HEK293T (cell line): ENCODE data around the gene ASAP2.

Experiments used
- CTCF ChIA-PET: fragments of 350-600 bp; formaldehyde crosslinking; extraction: SDS; loops from one replicate; lab custom pipeline; 2021; ENCODE audit warnings: antibody characterized with exemption, inconsistent platforms; lab: Yijun Ruan, JAX
- POLR2A ChIA-PET: fragments of 350-600 bp; formaldehyde crosslinking; extraction: SDS; loops from one replicate; lab custom pipeline; 2020; ENCODE audit warnings: antibody characterized with exemption, inconsistent platforms; lab: Yijun Ruan, JAX
- DNase-seq: peaks from one replicate; pipeline ENCODE4 v3.0.0; 2012; ENCODE audit warnings: mixed read lengths; ENCODE audit errors: extremely low spot score
- ARNT ChIP-seq: fragments of 450-650 bp; IDR thresholded peaks from 2 replicates; pipeline ENCODE4 v1.6.1; 2017; ENCODE audit warnings: mild to moderate bottlenecking
- BHLHE40 ChIP-seq: fragments of 450-650 bp; IDR thresholded peaks from 2 replicates; pipeline ENCODE4 v1.6.1; 2016; ENCODE audit warnings: mild to moderate bottlenecking, moderate library complexity, borderline replicate concordance
- CTBP1 ChIP-seq: fragments of 450-650 bp; IDR thresholded peaks from 2 replicates; pipeline ENCODE4 v1.6.1; 2016; ENCODE audit warnings: borderline replicate concordance
- ELF4 ChIP-seq: fragments of 450-650 bp; IDR thresholded peaks from 2 replicates; pipeline ENCODE4 v1.6.1; 2017; ENCODE audit warnings: antibody characterized with exemption
- FOXA1 ChIP-seq: fragments of 450-650 bp; IDR thresholded peaks from 2 replicates; pipeline ENCODE4 v1.6.1; 2016; ENCODE audit warnings: mild to moderate bottlenecking
- FOXK2 ChIP-seq: fragments of 450-650 bp; IDR thresholded peaks from 2 replicates; pipeline ENCODE4 v1.6.1; 2016; ENCODE audit warnings: mild to moderate bottlenecking
- FOXM1 ChIP-seq: fragments of 450-650 bp; IDR thresholded peaks from 2 replicates; pipeline ENCODE4 v1.6.1; 2017; ENCODE audit warnings: mild to moderate bottlenecking, borderline replicate concordance
- HDGF ChIP-seq: fragments of 450-650 bp; IDR thresholded peaks from 2 replicates; pipeline ENCODE4 v1.6.1; 2017; ENCODE audit warnings: antibody characterized with exemption, borderline replicate concordance
- L3MBTL2 ChIP-seq: fragments of 450-650 bp; conservative IDR thresholded peaks from 2 replicates; pipeline ENCODE4 v1.6.1; 2016; ENCODE audit warnings: mild to moderate bottlenecking
- LEF1 ChIP-seq: fragments of 450-650 bp; IDR thresholded peaks from 2 replicates; pipeline ENCODE4 v1.6.1; 2017; ENCODE audit warnings: mild to moderate bottlenecking, borderline replicate concordance
- NFRKB ChIP-seq: fragments of 450-650 bp; IDR thresholded peaks from 2 replicates; pipeline ENCODE4 v1.6.1; 2016; ENCODE audit warnings: mild to moderate bottlenecking, moderate library complexity
- PKNOX1 ChIP-seq: fragments of 450-650 bp; IDR thresholded peaks from 2 replicates; pipeline ENCODE4 v1.6.1; 2016
- SP1 ChIP-seq: fragments of 450-650 bp; IDR thresholded peaks from 2 replicates; pipeline ENCODE4 v1.6.1; 2017
- SUZ12 ChIP-seq: fragments of 450-650 bp; IDR thresholded peaks from 2 replicates; pipeline ENCODE4 v1.6.1; 2016; ENCODE audit warnings: mild to moderate bottlenecking
- TARDBP ChIP-seq: fragments of 450-650 bp; IDR thresholded peaks from 2 replicates; pipeline ENCODE4 v1.6.1; 2016
- ZNF384 ChIP-seq: fragments of 450-650 bp; IDR thresholded peaks from 2 replicates; pipeline ENCODE4 v1.6.1; 2016

ASAP2 gene

GRCh38 chr2:9276074-9276473 lies 69.5 kb downstream of the ASAP2 start:
- ChIA-PET CTCF (no interaction called here), POLR2A (no interaction called here)
- no peak for DNase-seq
- TF ChIP-seq NFRKB (no peak), SP1 (no peak), FOXK2 (no peak)

GRCh38 chr2:9276901-9277451 lies 70.4 kb downstream of the ASAP2 start:
- TF ChIP-seq ELF4 (no peak), BHLHE40 (no peak), LEF1 (no peak), L3MBTL2 (no peak)
- CTCF ChIA-PET = no interaction called here
- DNase-seq = no peak
- POLR2A ChIA-PET = no interaction called here

GRCh38 chr2:9278439-9278838 lies 71.8 kb downstream of the ASAP2 start:
- ChIA-PET POLR2A (no interaction called here), CTCF (interaction anchor here (0.8 kb wide), 1 partner anchor 15 kb away, joined by 3 read pairs; no protein-coding TSS in a partner anchor)
- DNase-seq = no peak
- no peak for TF ChIP-seq SUZ12
- TF ChIP-seq PKNOX1 = no peak
- no peak for TF ChIP-seq ARNT
- no peak for TF ChIP-seq FOXM1
- TF ChIP-seq BHLHE40 = no peak
- no peak for TF ChIP-seq HDGF
- TF ChIP-seq NFRKB = no peak
- TF ChIP-seq FOXK2 = no peak
- TF ChIP-seq TARDBP = no peak
- TF ChIP-seq LEF1 = no peak
- TF ChIP-seq CTBP1 = no peak
- no peak for TF ChIP-seq ELF4
- no peak for TF ChIP-seq SP1
- TF ChIP-seq L3MBTL2 = no peak
- TF ChIP-seq ZNF384 = no peak
- TF ChIP-seq FOXA1 = no peak

GRCh38 chr2:9279426-9279825 lies 72.8 kb downstream of the ASAP2 start:
- CTCF ChIA-PET = no interaction called here
- POLR2A ChIA-PET = no interaction called here
- TF ChIP-seq ELF4 (no peak), BHLHE40 (no peak), SUZ12 (no peak), ZNF384 (no peak), LEF1 (no peak), FOXK2 (no peak), NFRKB (no peak), FOXA1 (no peak), SP1 (no peak), PKNOX1 (no peak), L3MBTL2 (no peak), ARNT (no peak), FOXM1 (no peak), TARDBP (no peak), HDGF (no peak), CTBP1 (no peak)
- DNase-seq = no peak

GRCh38 chr2:9280224-9280623 lies 73.6 kb downstream of the ASAP2 start:
- no peak for TF ChIP-seq NFRKB
- TF ChIP-seq ELF4 = no peak
- POLR2A ChIA-PET = no interaction called here
- DNase-seq = no peak
- CTCF ChIA-PET = no interaction called here

- ChIA-PET CTCF (interaction anchor here (0.6 kb wide), 1 partner anchor 69 kb away, joined by 4 read pairs; no protein-coding TSS in a partner anchor), POLR2A (no interaction called here)
- DNase-seq = no peak
- TF ChIP-seq FOXM1 (no peak), CTBP1 (no peak), FOXA1 (no peak), NFRKB (no peak), PKNOX1 (no peak), ELF4 (no peak), ZNF384 (no peak), ARNT (no peak), FOXK2 (no peak), L3MBTL2 (no peak), SUZ12 (no peak), LEF1 (no peak), HDGF (no peak), BHLHE40 (no peak), SP1 (no peak), TARDBP (no peak)
Observed at GRCh38 chr2:9281145-9281544, 74.5 kb downstream of the ASAP2 start.
